B cell (primary cell): Measurements from ENCODE around the gene STON2. TPM values are rescaled to one million over a fixed set of nuclear protein-coding genes. Genes with fewer than 3 reads are reported as not detected.

Experiments
- ATAC-seq: fragments of 200-7000 bp; cut with Tn5 transposase; one replicate; pipeline ENCODE4 v1.10.0; 2021; ENCODE audit warnings: low read depth, mild to moderate bottlenecking, moderate number of reproducible peaks, moderate library complexity
- CTCF ChIA-PET: fragments of 350-600 bp; sonication (Branson Sonifier 250); formaldehyde crosslinking; loops from one replicate; lab custom pipeline; 2021; ENCODE audit warnings: antibody characterized with exemption, inconsistent platforms; lab: Charles Lee
- POLR2A ChIA-PET: fragments of 350-600 bp; sonication (Branson Sonifier 250); formaldehyde crosslinking; loops from one replicate; lab custom pipeline; 2021; ENCODE audit warnings: antibody characterized with exemption; lab: Charles Lee
- DNase-seq: peaks from one replicate; pipeline ENCODE4 v3.0.0; 2013
- H2AFZ ChIP-seq: 2 replicates; pipeline ENCODE4 v1.6.1; 2012; ENCODE audit warnings: mild to moderate bottlenecking, low read depth, low read length; ENCODE audit not compliant: insufficient read depth, poor library complexity, severe bottlenecking
- H3K27ac ChIP-seq, 2 donors: 1 replicate in 1 of 2; 2 replicates in 1 of 2; pipeline ENCODE4 v1.5.1; 2012 to 2013; ENCODE audit warnings: low read length in 2 of 2, mild to moderate bottlenecking in 2 of 2, moderate library complexity in 1 of 2
- H3K27me3 ChIP-seq, 4 experiments: fragments of 200-600 bp in 1 of 4; sonication (generic) in 1 of 4; replicated peaks in 1 of 4; 1 replicate in 2 of 4; 2 replicates in 2 of 4; pipeline versions ENCODE4 v1.6.1 to v1.7.0; 2013 to 2016; ENCODE audit warnings: low read length in 3 of 4, mild to moderate bottlenecking in 2 of 4, mixed read lengths in 1 of 4, moderate library complexity in 1 of 4; ENCODE audit not compliant: insufficient read depth in 4 of 4, control insufficient read depth in 3 of 4; ENCODE audit errors: control extremely low read depth in 1 of 4
- H3K36me3 ChIP-seq, 2 experiments: replicated peaks in 1 of 2; 1 replicate in 1 of 2; 2 replicates in 1 of 2; pipeline versions ENCODE4 v1.6.1 to v1.7.1; 2013; ENCODE audit warnings: low read length in 1 of 2; ENCODE audit not compliant: insufficient read depth in 2 of 2, control insufficient read depth in 1 of 2; ENCODE audit errors: control extremely low read depth in 1 of 2, extremely low read depth in 1 of 2
- H3K4me1 ChIP-seq, 2 donors: fragments of 200-600 bp in 1 of 2; sonication (generic) in 1 of 2; 1 replicate in 1 of 2; 2 replicates in 1 of 2; pipeline versions ENCODE4 v1.5.1 to v1.6.1; 2013 to 2017; ENCODE audit warnings: low read length in 2 of 2; ENCODE audit not compliant: control insufficient read depth in 2 of 2, insufficient read depth in 2 of 2
- H3K4me2 ChIP-seq: replicated peaks from 2 replicates; pipeline ENCODE3; 2012; ENCODE audit warnings: mild to moderate bottlenecking, low read depth, low read length; ENCODE audit not compliant: poor library complexity, severe bottlenecking
- H3K4me3 ChIP-seq, 5 experiments: fragments of 200-600 bp in 1 of 5; sonication (generic) in 1 of 5; 1 replicate in 3 of 5; 2 replicates in 2 of 5; pipeline versions ENCODE4 v1.5.1 to v1.7.0; 2011 to 2016; ENCODE audit warnings: low read length in 4 of 5, mild to moderate bottlenecking in 4 of 5, low read depth in 2 of 5, control low read depth in 1 of 5, moderate library complexity in 1 of 5; ENCODE audit not compliant: insufficient read depth in 1 of 5; ENCODE audit errors: control extremely low read depth in 1 of 5, extremely low read depth in 1 of 5
- H3K79me2 ChIP-seq: fragments of 200-600 bp; sonication (generic); one replicate; pipeline ENCODE4 v1.6.0; 2016; ENCODE audit warnings: low read length; ENCODE audit not compliant: control insufficient read depth, insufficient read depth
- H3K9ac ChIP-seq: fragments of 200-600 bp; sonication (generic); 2 replicates; pipeline ENCODE4 v1.6.1; 2017; ENCODE audit warnings: mild to moderate bottlenecking, low read length, moderate library complexity
- H3K9me3 ChIP-seq, 3 donors: one replicate each; pipeline versions ENCODE4 v1.6.1 to v1.7.1; 2013; ENCODE audit warnings: low read length in 2 of 3; ENCODE audit not compliant: control insufficient read depth in 2 of 3, insufficient read depth in 1 of 3; ENCODE audit errors: control extremely low read depth in 1 of 3
- H4K20me1 ChIP-seq: 2 replicates; pipeline ENCODE4 v1.6.0; 2012; ENCODE audit warnings: mild to moderate bottlenecking, low read length; ENCODE audit not compliant: insufficient read depth, control insufficient read depth, poor library complexity, severe bottlenecking
- H3K27ac Mint-ChIP-seq: one replicate; pipeline ENCODE4 v1.8.0; 2021; ENCODE audit warnings: mixed read lengths
- H3K27me3 Mint-ChIP-seq: one replicate; pipeline ENCODE4 v1.8.0; 2021; ENCODE audit warnings: mixed read lengths
- H3K4me1 Mint-ChIP-seq: one replicate; pipeline ENCODE4 v1.8.0; 2021; ENCODE audit warnings: mixed read lengths
- H3K4me3 Mint-ChIP-seq: one replicate; pipeline ENCODE4 v1.8.0; 2021; ENCODE audit warnings: mixed read lengths
- H3K9me3 Mint-ChIP-seq: one replicate; pipeline ENCODE4 v1.8.0; 2022; ENCODE audit warnings: mixed read lengths; ENCODE audit not compliant: insufficient read depth
- CTCF ChIP-seq: fragments of 200-600 bp; IDR thresholded peaks from one replicate; pipeline ENCODE4 v1.8.0; 2022; ENCODE audit warnings: antibody characterized with exemption, mild to moderate bottlenecking
- EZH2 ChIP-seq: IDR thresholded peaks from 2 replicates; pipeline ENCODE4 v1.6.1; 2012; ENCODE audit warnings: borderline replicate concordance, low read depth, mild to moderate bottlenecking, moderate library complexity, low read length; ENCODE audit not compliant: insufficient read depth, poor library complexity, severe bottlenecking
- WGBS: methylation state at CpG from one replicate; pipeline ENCODE4 v1.1.5; 2013; ENCODE audit warnings: missing lambda C conversion rate; ENCODE audit not compliant: insufficient coverage; 5-methylcytosine and 5-hydroxymethylcytosine counted together
- intact Hi-C: fragments of 100-400 bp; cut with micrococcal nuclease; formaldehyde crosslinking; loops from one replicate; pipeline ENCODE4 v1.10.0; 2022
- polyA plus RNA-seq: library from polyadenylated mRNA; depleted of rRNA; stranded (reverse); fragments of >200 nt; gene quantifications from 2 replicates; pipeline ENCODE4 v1.2.3, GENCODE V29; 2012
- total RNA-seq, 2 donors: library from RNA; stranded (reverse); fragments of 120-200 nt in 1 of 2; gene quantifications; 1 replicate in 1 of 2; 2 replicates in 1 of 2; pipeline versions ENCODE4 v1.2.3 to v1.2.4, GENCODE V29; 2013 to 2022

STON2 gene
- total and polyA plus RNA-seq, 2 donors (not counting 1 experiment from before 2014, with no cell fraction given) = 0.03 TPM; not detected in 1

- no peak overlapping the region for H3K27ac Mint-ChIP-seq
- DNase-seq (no peak), ATAC-seq (no peak)
- H3K4me3 ChIP-seq = no peak overlapping the region
- no peak overlapping the region for H3K4me3 Mint-ChIP-seq
- H3K4me2 ChIP-seq = no peak overlapping the region
- no peak overlapping the region for H2AFZ ChIP-seq
- H3K79me2 ChIP-seq = no peaks in the 10 kb centered on the region
- H3K27me3 Mint-ChIP-seq = peaks cover 30% of the 10 kb centered on the region
- H3K4me1 Mint-ChIP-seq = no peaks in the 10 kb centered on the region
- no peaks in the 10 kb centered on the region for H3K36me3 ChIP-seq
- no peak overlapping the region for H3K9ac ChIP-seq
- H4K20me1 ChIP-seq = no peaks in the 10 kb centered on the region
- H3K27me3 ChIP-seq = peaks cover 0 to 6% (median 3%) of the 10 kb centered on the region in 4 experiments
- H3K27ac ChIP-seq = no peak overlapping the region
- WGBS = 45% methylated on average over 1 of the region's 4 CpGs
- peaks cover 4% of the 10 kb centered on the region for H3K9me3 Mint-ChIP-seq
- ChIA-PET CTCF (no interaction called here), POLR2A (no interaction called here)
- H3K9me3 ChIP-seq = peaks cover 0 to 3% (median 2%) of the 10 kb centered on the region in 3 donors
- no peaks in the 10 kb centered on the region for H3K4me1 ChIP-seq
- intact Hi-C loops = no loop called here
- no peak for TF ChIP-seq EZH2
- no peak for TF ChIP-seq CTCF
Measured at GRCh38 chr14:81406863-81407262, 6.7 kb upstream of the STON2 start.

GRCh38 chr14:81402123-81402495 is 2.0 kb upstream of the STON2 start:
- DNase-seq (no peak), ATAC-seq (no peak)
- H3K9ac ChIP-seq = no peak overlapping the region
- H2AFZ ChIP-seq = no peak overlapping the region
- H3K4me3 ChIP-seq = no peak overlapping the region
- H3K27me3 Mint-ChIP-seq = peaks cover 16% of the 10 kb centered on the region
- no peak for TF ChIP-seq CTCF
- no peak for TF ChIP-seq EZH2
- no peaks in the 10 kb centered on the region for H3K36me3 ChIP-seq
- H3K9me3 ChIP-seq = peaks cover 0 to 2% (median 0%) of the 10 kb centered on the region in 3 donors
- intact Hi-C loops = no loop called here
- no peak overlapping the region for H3K27ac ChIP-seq
- no peaks in the 10 kb centered on the region for H3K79me2 ChIP-seq
- no peaks in the 10 kb centered on the region for H3K4me1 ChIP-seq
- 40% methylated on average over 2 of the region's 2 CpGs for WGBS
- ChIA-PET CTCF (no interaction called here), POLR2A (no interaction called here)
- H3K4me1 Mint-ChIP-seq = no peaks in the 10 kb centered on the region
- H3K9me3 Mint-ChIP-seq = peaks cover 4% of the 10 kb centered on the region
- H3K4me2 ChIP-seq = no peak overlapping the region
- peaks cover 0 to 7% (median 3%) of the 10 kb centered on the region in 4 experiments for H3K27me3 ChIP-seq
- H3K27ac Mint-ChIP-seq = no peak overlapping the region
- H3K4me3 Mint-ChIP-seq = no peak overlapping the region
- no peaks in the 10 kb centered on the region for H4K20me1 ChIP-seq
